Endothelial cell of umbilical vein (primary cell): ENCODE results near the gene ZNF846. TPM values are rescaled to one million over a fixed set of nuclear protein-coding genes. Genes with fewer than 3 reads are reported as not detected.

Experiments
- BruUV-seq: library from RNA; stranded (reverse); fragments of 400-500 nt; replicated peaks from 2 replicates; lab custom pipeline; 2021; lab: Mats Ljungman, UMichigan
- CTCF ChIA-PET: fragments of 300-600, 350-600 bp; sonication (Branson Sonifier 250); formaldehyde crosslinking; loops from one replicate; lab custom pipeline; 2021; ENCODE audit warnings: antibody characterized with exemption, inconsistent platforms; lab: Charles Lee
- POLR2A ChIA-PET: fragments of 300-600, 350-600 bp; sonication (Branson Sonifier 250); formaldehyde crosslinking; loops from one replicate; lab custom pipeline; 2021; ENCODE audit warnings: antibody characterized with exemption, inconsistent platforms; lab: Charles Lee
- DNase-seq: peaks from one replicate; pipeline ENCODE4 v3.0.0-alpha.2; 2011; ENCODE audit warnings: low read depth, low spot score
- FAIRE-seq: peaks from 2 replicates; lab custom pipeline; 2011; peaks lifted over from hg19 to GRCh38; lab: Jason Lieb, UNC
- H2AFZ ChIP-seq: 2 replicates; pipeline ENCODE4 v1.6.0; 2012; ENCODE audit warnings: low read depth, low read length, control low read depth, inconsistent platforms
- H3K27ac ChIP-seq: 2 replicates; pipeline ENCODE4 v1.5.1; 2011; ENCODE audit warnings: low read depth, mild to moderate bottlenecking, control low read depth, low read length, moderate library complexity; ENCODE audit not compliant: insufficient read depth
- H3K27me3 ChIP-seq, 2 experiments: 2 replicates each; pipeline versions ENCODE4 v1.6.0 to v1.6.1; 2011; ENCODE audit warnings: low read length in 2 of 2, mixed read lengths in 1 of 2; ENCODE audit not compliant: control insufficient read depth in 2 of 2, insufficient read depth in 2 of 2
- H3K36me3 ChIP-seq, 2 experiments: 2 replicates in 1 of 2; 3 replicates in 1 of 2; pipeline ENCODE4 v1.5.1; 2011; ENCODE audit warnings: low read length in 2 of 2, mild to moderate bottlenecking in 1 of 2, moderate library complexity in 1 of 2; ENCODE audit not compliant: control insufficient read depth in 2 of 2, insufficient read depth in 2 of 2; ENCODE audit errors: extremely low read depth in 1 of 2
- H3K4me1 ChIP-seq: 3 replicates; pipeline ENCODE4 v1.5.1; 2011; ENCODE audit warnings: mild to moderate bottlenecking, low read length; ENCODE audit not compliant: control insufficient read depth, insufficient read depth; ENCODE audit errors: extremely low read depth
- H3K4me2 ChIP-seq: 2 replicates; pipeline ENCODE4 v1.6.1; 2011; ENCODE audit warnings: low read length, control low read depth, mixed read lengths; ENCODE audit not compliant: insufficient read depth
- H3K4me3 ChIP-seq, 3 experiments: fragments of 200-600 bp in 1 of 3; sonication (generic), shearing (Covaris generic) in 1 of 3; replicated peaks in 1 of 3; 2 replicates each; pipeline ENCODE4 v1.5.1; 2011 to 2016; ENCODE audit warnings: control low read depth in 3 of 3, low read length in 3 of 3, mild to moderate bottlenecking in 2 of 3, inconsistent platforms in 1 of 3, low read depth in 1 of 3, moderate library complexity in 1 of 3; ENCODE audit not compliant: insufficient read depth in 1 of 3
- H3K79me2 ChIP-seq: 2 replicates; pipeline ENCODE4 v1.6.0; 2012; ENCODE audit warnings: low read length, inconsistent platforms; ENCODE audit not compliant: control insufficient read depth, insufficient read depth
- H3K9ac ChIP-seq: replicated peaks from 2 replicates; pipeline ENCODE3; 2011; ENCODE audit warnings: low read length, control low read depth; ENCODE audit not compliant: insufficient read depth; ENCODE audit errors: extremely low read depth
- H3K9me1 ChIP-seq: replicated peaks from 3 replicates; pipeline ENCODE4 v1.6.0; 2011; ENCODE audit warnings: mild to moderate bottlenecking, low read length; ENCODE audit not compliant: control insufficient read depth, insufficient read depth; ENCODE audit errors: extremely low read depth
- H3K9me3 ChIP-seq: replicated peaks from 2 replicates; pipeline ENCODE4 v1.5.1; 2012; ENCODE audit warnings: low read length, inconsistent platforms; ENCODE audit not compliant: control insufficient read depth, insufficient read depth
- H4K20me1 ChIP-seq: replicated peaks from 2 replicates; pipeline ENCODE3; 2011; ENCODE audit warnings: mild to moderate bottlenecking, low read length; ENCODE audit not compliant: control insufficient read depth, insufficient read depth; ENCODE audit errors: extremely low read depth
- EZH2 ChIP-seq: IDR thresholded peaks from 2 replicates; pipeline ENCODE4 v1.6.1; 2012; ENCODE audit warnings: borderline replicate concordance, low read depth, mild to moderate bottlenecking, moderate library complexity, low read length, inconsistent platforms; ENCODE audit not compliant: severe bottlenecking
- FOS ChIP-seq: IDR thresholded peaks from 2 replicates; pipeline ENCODE4 v1.6.1; 2011; ENCODE audit warnings: mild to moderate bottlenecking, low read length, moderate library complexity, borderline replicate concordance; ENCODE audit not compliant: insufficient read depth
- GATA2 ChIP-seq: IDR thresholded peaks from 2 replicates; pipeline ENCODE4 v1.7.0; 2011; ENCODE audit warnings: low read depth, mild to moderate bottlenecking, moderate library complexity, mixed read lengths, low read length; ENCODE audit not compliant: insufficient read length, insufficient read depth
- JUN ChIP-seq: IDR thresholded peaks from 2 replicates; pipeline ENCODE4 v1.6.1; 2011; ENCODE audit warnings: borderline replicate concordance, low read depth; ENCODE audit not compliant: insufficient read length, insufficient read depth
- MYC ChIP-seq: IDR thresholded peaks from one replicate; pipeline ENCODE4 v1.6.1; 2011; ENCODE audit warnings: mild to moderate bottlenecking, low read depth, low read length
- POLR2A ChIP-seq: IDR thresholded peaks from 2 replicates; pipeline ENCODE4 v1.6.1; 2012; ENCODE audit warnings: low read depth, mild to moderate bottlenecking, control low read depth, low read length
- POLR2AphosphoS5 ChIP-seq: IDR thresholded peaks from 2 replicates; pipeline ENCODE4 v1.6.1; 2012; ENCODE audit warnings: low read depth, mild to moderate bottlenecking, control low read depth, low read length, moderate library complexity; ENCODE audit not compliant: insufficient read depth
- dilution Hi-C: fragments of 300-500 bp; cut with MboI; formaldehyde crosslinking; loops from one replicate; pipeline ENCODE4 v1.15.0; 2019; ENCODE audit warnings: low sequenced_read_pairs; ENCODE audit not compliant: extremely low pct_ligation_motif_present
- intact Hi-C: fragments of 100-400 bp; cut with micrococcal nuclease; formaldehyde crosslinking; loops from one replicate; pipeline ENCODE4 v1.10.0; 2022
- polyA plus RNA-seq, 4 experiments: library from polyadenylated mRNA; depleted of rRNA in 3 of 4; stranded (reverse) in 3 of 4; unstranded in 1 of 4; fragments of >200 nt; gene quantifications; 2 replicates each; pipeline versions ENCODE4 v1.2.1 to v1.2.3, GENCODE V29; 2011 to 2012; ENCODE audit warnings: missing spikeins in 1 of 4
- total RNA-seq: library from RNA; stranded (reverse); gene quantifications from 2 replicates; pipeline ENCODE4 v1.2.3, GENCODE V29; 2021
- TF ChIP-seq, protein P1 (sequence below), 2 donors: IDR thresholded peaks; 1 replicate in 1 of 2; 2 replicates in 1 of 2; pipeline ENCODE4 v1.5.1; 2011; ENCODE audit warnings: low read length in 2 of 2, mild to moderate bottlenecking in 2 of 2, moderate library complexity in 2 of 2, control low read depth in 1 of 2, inconsistent platforms in 1 of 2, low read depth in 1 of 2; ENCODE audit not compliant: insufficient read depth in 1 of 2; ENCODE audit errors: extremely low read depth in 1 of 2
- TF ChIP-seq, protein P2 (sequence below): IDR thresholded peaks from 2 replicates; pipeline ENCODE4 v1.6.1; 2011; ENCODE audit not compliant: insufficient read depth, insufficient read length

The ZNF846 gene
- total and polyA plus RNA-seq, 2 donors (not counting 3 experiments of a cell fraction or from before 2014, with no cell fraction given): 3.9 to 8.3 TPM

DNA sequence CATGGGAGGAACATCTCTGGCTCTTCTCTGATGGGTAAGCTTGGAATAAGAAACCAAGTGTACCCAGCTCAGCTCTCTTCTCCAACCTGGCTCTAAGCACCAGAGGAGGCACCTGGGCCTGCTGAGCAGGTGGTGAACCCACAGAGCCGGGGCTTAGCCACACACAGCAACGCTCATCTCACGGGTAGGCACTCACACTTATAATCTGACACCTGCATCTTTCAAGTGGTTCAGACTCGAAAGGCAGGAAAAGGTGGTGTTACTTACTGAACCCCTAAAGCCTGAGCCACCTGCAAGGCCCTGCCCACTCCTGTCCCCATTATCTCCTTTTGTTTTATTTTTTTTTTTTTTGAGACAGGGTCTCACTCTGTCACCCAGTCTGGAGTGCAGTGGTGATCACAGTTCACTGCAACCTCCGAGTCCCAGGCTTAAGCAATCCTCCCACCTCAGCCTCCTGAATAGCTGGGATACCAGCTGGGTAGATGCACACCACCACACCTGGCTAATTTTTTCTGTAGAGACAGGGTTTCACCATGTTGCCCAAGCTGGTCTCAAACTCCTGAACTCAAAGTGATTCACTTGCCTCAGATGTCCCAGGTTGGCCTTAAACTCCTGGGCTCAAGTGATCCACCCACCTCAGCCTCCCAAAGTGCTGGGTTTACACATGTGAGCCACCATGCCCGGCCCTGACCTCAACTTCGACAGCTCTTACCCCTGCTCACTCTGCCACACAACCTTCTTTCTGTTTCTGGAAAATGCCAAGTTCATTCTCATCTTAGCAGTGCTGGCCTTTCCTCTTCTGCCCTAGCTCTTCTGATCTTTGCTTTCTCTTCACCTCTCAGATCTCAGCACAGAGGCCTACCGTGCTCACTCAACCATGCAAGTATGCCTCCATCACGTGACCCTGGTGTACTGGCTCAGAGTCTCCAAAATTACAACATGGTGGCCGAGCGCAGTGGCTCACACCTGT lies 40.6 kb upstream of the ZNF846 start:
- Histone ChIP-seq H3K9ac (no peak overlapping the region), H3K36me3 (peaks cover 13 to 28% of the 10 kb centered on the region in 2 experiments), H3K9me3 (no peaks in the 10 kb centered on the region), H3K27ac (no peak overlapping the region), H3K4me3 (no peak overlapping the region), H3K4me2 (no peak overlapping the region), H4K20me1 (no peaks in the 10 kb centered on the region), H3K4me1 (no peaks in the 10 kb centered on the region), H3K9me1 (no peaks in the 10 kb centered on the region), H3K79me2 (no peaks in the 10 kb centered on the region), H2AFZ (no peak overlapping the region), H3K27me3 (no peaks in the 10 kb centered on the region)
- dilution Hi-C loops: no loop called here
- ChIA-PET POLR2A (no interaction called here), CTCF (no interaction called here)
- TF ChIP-seq FOS (no peak), JUN (no peak), MYC (no peak), POLR2AphosphoS5 (no peak), GATA2 (no peak), POLR2A (no peak), EZH2 (no peak)
- TF ChIP-seq, protein P1, sequence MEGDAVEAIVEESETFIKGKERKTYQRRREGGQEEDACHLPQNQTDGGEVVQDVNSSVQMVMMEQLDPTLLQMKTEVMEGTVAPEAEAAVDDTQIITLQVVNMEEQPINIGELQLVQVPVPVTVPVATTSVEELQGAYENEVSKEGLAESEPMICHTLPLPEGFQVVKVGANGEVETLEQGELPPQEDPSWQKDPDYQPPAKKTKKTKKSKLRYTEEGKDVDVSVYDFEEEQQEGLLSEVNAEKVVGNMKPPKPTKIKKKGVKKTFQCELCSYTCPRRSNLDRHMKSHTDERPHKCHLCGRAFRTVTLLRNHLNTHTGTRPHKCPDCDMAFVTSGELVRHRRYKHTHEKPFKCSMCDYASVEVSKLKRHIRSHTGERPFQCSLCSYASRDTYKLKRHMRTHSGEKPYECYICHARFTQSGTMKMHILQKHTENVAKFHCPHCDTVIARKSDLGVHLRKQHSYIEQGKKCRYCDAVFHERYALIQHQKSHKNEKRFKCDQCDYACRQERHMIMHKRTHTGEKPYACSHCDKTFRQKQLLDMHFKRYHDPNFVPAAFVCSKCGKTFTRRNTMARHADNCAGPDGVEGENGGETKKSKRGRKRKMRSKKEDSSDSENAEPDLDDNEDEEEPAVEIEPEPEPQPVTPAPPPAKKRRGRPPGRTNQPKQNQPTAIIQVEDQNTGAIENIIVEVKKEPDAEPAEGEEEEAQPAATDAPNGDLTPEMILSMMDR (IDR thresholded peaks at IDR 0.05; ENCODE audit: extremely low read depth in 1 of 2, insufficient read depth in 1 of 2, low read depth in 1 of 2, low read length in 2 of 2): no peak
- TF ChIP-seq, protein P2, sequence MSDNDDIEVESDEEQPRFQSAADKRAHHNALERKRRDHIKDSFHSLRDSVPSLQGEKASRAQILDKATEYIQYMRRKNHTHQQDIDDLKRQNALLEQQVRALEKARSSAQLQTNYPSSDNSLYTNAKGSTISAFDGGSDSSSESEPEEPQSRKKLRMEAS: no peak
- no peak for FAIRE-seq
- intact Hi-C loops: no loop called here
- DNase-seq: no peak
- BruUV-seq: no TSS peak
